Hepatocyte (in vitro differentiated cells): ENCODE measurements around the gene SLC66A1. TPM values are rescaled to one million over a fixed set of nuclear protein-coding genes. Genes with fewer than 3 reads are reported as not detected.

Source experiments
- DNase-seq: peaks from one replicate; pipeline ENCODE4 v3.0.0-alpha.2; 2016; ENCODE audit warnings: low spot score
- H2AFZ ChIP-seq: fragments of 200-600 bp; sonication (generic); 2 replicates; pipeline ENCODE4 v1.6.0; 2016; ENCODE audit warnings: antibody characterized with exemption, mild to moderate bottlenecking
- H3K27ac ChIP-seq: fragments of 200-600 bp; sonication (generic); 2 replicates; pipeline ENCODE4 v1.5.1; 2016; ENCODE audit warnings: mild to moderate bottlenecking
- H3K27me3 ChIP-seq: fragments of 200-600 bp; sonication (generic); 2 replicates; pipeline ENCODE4 v1.6.1; 2016
- H3K36me3 ChIP-seq: fragments of 200-600 bp; sonication (generic); replicated peaks from 2 replicates; pipeline ENCODE4 v1.5.1; 2016; ENCODE audit warnings: low read depth; ENCODE audit not compliant: insufficient read depth
- H3K4me1 ChIP-seq: fragments of 200-600 bp; sonication (generic); 2 replicates; pipeline ENCODE4 v1.5.1; 2016; ENCODE audit warnings: mild to moderate bottlenecking, moderate library complexity; ENCODE audit not compliant: insufficient read depth
- H3K4me2 ChIP-seq: fragments of 200-600 bp; sonication (generic); 2 replicates; pipeline ENCODE4 v1.6.0; 2016
- H3K4me3 ChIP-seq: fragments of 200-600 bp; sonication (generic); 2 replicates; pipeline ENCODE4 v1.5.1; 2016; ENCODE audit warnings: mild to moderate bottlenecking
- H3K79me2 ChIP-seq: fragments of 200-600 bp; sonication (generic); 2 replicates; pipeline ENCODE4 v1.6.0; 2017; ENCODE audit warnings: mild to moderate bottlenecking
- H3K9me2 ChIP-seq: fragments of 200-600 bp; sonication (generic); replicated peaks from 2 replicates; pipeline ENCODE4 v1.6.0; 2017; ENCODE audit warnings: mild to moderate bottlenecking; ENCODE audit not compliant: insufficient read depth
- H3K9me3 ChIP-seq: fragments of 200-600 bp; sonication (generic); 2 replicates; pipeline ENCODE4 v1.5.1; 2016; ENCODE audit warnings: low read depth, mild to moderate bottlenecking
- H4K20me1 ChIP-seq: fragments of 200-600 bp; sonication (generic); 2 replicates; pipeline ENCODE4 v1.6.0; 2016; ENCODE audit warnings: mild to moderate bottlenecking; ENCODE audit not compliant: insufficient read depth, poor library complexity, severe bottlenecking
- CTCF ChIP-seq: fragments of 200-600 bp; sonication (generic); IDR thresholded peaks from 2 replicates; pipeline ENCODE4 v1.5.1; 2016; ENCODE audit warnings: antibody characterized with exemption, mild to moderate bottlenecking; ENCODE audit not compliant: poor library complexity
- EZH2 ChIP-seq: fragments of 200-600 bp; sonication (generic); IDR thresholded peaks from 2 replicates; pipeline ENCODE4 v1.6.1; 2016; ENCODE audit warnings: antibody characterized with exemption, mild to moderate bottlenecking, borderline replicate concordance
- EZH2phosphoT487 ChIP-seq: fragments of 200-600 bp; sonication (generic); IDR thresholded peaks from one replicate; pipeline ENCODE4 v1.6.1; 2018; ENCODE audit warnings: antibody characterized with exemption, mild to moderate bottlenecking, low read depth, moderate library complexity; ENCODE audit not compliant: unreplicated experiment, severe bottlenecking
- WGBS: methylation state at CpG from one replicate; pipeline ENCODE4 v1.1.6; 2016; ENCODE audit warnings: low lambda C conversion rate; ENCODE audit errors: missing lambda C conversion rate; 5-methylcytosine and 5-hydroxymethylcytosine counted together
- polyA plus RNA-seq: library from polyadenylated mRNA; unstranded; fragments of >200 nt; fragmentation: Nextera tagmentation; extraction: Ambion mirVana; gene quantifications from 2 replicates; pipeline ENCODE4 v1.2.1, GENCODE V29; 2016
- total RNA-seq: library from RNA; depleted of rRNA; stranded (reverse); fragments of >200 nt; gene quantifications from 2 replicates; pipeline ENCODE4 v1.2.3, GENCODE V29; 2014

SLC66A1 gene
- total and polyA plus RNA-seq, 2 experiments from 2014 or later: 28.2 to 39.6 TPM

DNA sequence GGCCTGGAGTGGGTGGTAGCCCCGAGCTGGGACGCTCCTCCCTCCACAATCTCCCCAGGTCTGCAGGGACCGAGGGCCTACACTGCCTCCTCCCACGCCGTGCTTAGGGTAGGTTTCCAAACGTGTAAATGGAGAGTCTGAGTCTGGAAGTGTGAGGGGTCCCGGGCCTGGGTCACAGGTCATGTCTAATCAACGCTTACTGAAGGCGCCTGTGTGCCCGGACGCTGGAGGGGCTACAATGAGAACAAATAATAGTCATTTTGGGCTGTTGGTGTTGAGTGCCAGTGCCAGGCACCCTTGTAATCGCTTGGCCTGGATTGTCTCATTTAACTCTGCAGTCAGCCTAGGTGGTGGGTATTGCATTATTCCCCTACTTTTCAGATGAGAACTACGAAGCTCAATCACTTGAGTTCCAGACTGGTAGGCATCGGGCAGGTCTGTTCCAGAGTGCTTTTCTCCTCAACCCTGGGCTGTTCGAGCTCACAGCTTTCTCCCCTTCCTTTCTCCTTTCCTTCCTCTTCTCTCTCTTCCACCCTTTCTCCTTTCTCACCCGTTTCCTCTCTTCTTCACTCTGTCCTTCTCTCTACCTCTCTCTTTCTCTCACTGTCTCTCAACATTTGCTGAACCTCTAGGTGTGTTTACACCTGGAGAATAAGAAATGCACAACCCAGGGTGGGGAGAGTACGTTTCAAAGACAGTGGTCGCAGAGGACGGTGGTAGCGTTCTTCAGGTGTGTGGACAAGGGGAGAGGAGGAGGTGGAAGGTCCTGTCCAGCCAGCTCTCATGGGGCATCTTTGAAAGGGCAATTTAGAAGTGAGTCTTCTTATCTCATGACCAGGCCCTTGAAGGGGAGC is 883 bp downstream of the SLC66A1 start:
- peaks cover 5% of the 10 kb centered on the region for H3K4me1 ChIP-seq
- DNase-seq: no peak
- H3K4me3 ChIP-seq: peak overlapping the region; percentile 84
- H3K79me2 ChIP-seq: peaks cover 54% of the 10 kb centered on the region
- H3K4me2 ChIP-seq: peak overlapping the region; percentile 93
- H3K36me3 ChIP-seq: no peaks in the 10 kb centered on the region
- H3K9me3 ChIP-seq: no peaks in the 10 kb centered on the region
- no peaks in the 10 kb centered on the region for H3K9me2 ChIP-seq
- TF ChIP-seq CTCF: no peak
- TF ChIP-seq EZH2phosphoT487: no peak
- TF ChIP-seq EZH2: no peak
- WGBS: 42% methylated on average over 20 of the region's 20 CpGs
- H4K20me1 ChIP-seq: peaks cover 5% of the 10 kb centered on the region
- peak overlapping the region; percentile 74 for H2AFZ ChIP-seq
- H3K27ac ChIP-seq: peak overlapping the region; percentile 91
- H3K27me3 ChIP-seq: no peaks in the 10 kb centered on the region

GRCh38 chr1:19313636-19313959 is 1.5 kb downstream of the SLC66A1 start:
- H3K9me3 ChIP-seq: no peaks in the 10 kb centered on the region
- H3K9me2 ChIP-seq: no peaks in the 10 kb centered on the region
- no peak for TF ChIP-seq CTCF
- TF ChIP-seq EZH2: no peak
- no peak for TF ChIP-seq EZH2phosphoT487
- no peaks in the 10 kb centered on the region for H3K36me3 ChIP-seq
- 88% methylated on average over 4 of the region's 4 CpGs for WGBS
- H3K79me2 ChIP-seq: peaks cover 53% of the 10 kb centered on the region
- no peak overlapping the region for H3K27ac ChIP-seq
- DNase-seq: no peak
- H3K4me2 ChIP-seq: peak overlapping the region; percentile 93
- H3K27me3 ChIP-seq: no peaks in the 10 kb centered on the region
- no peak overlapping the region for H2AFZ ChIP-seq
- peaks cover 5% of the 10 kb centered on the region for H4K20me1 ChIP-seq
- peaks cover 5% of the 10 kb centered on the region for H3K4me1 ChIP-seq
- H3K4me3 ChIP-seq: no peak overlapping the region

- Histone ChIP-seq H4K20me1 (peaks cover 5% of the 10 kb centered on the region), H3K27ac (no peak overlapping the region), H3K4me2 (peak overlapping the region; percentile 93), H3K27me3 (no peaks in the 10 kb centered on the region), H3K4me3 (no peak overlapping the region), H3K4me1 (peaks cover 5% of the 10 kb centered on the region), H2AFZ (no peak overlapping the region), H3K9me2 (no peaks in the 10 kb centered on the region), H3K9me3 (no peaks in the 10 kb centered on the region), H3K79me2 (peaks cover 48% of the 10 kb centered on the region), H3K36me3 (no peaks in the 10 kb centered on the region)
- TF ChIP-seq CTCF: no peak
- no peak for TF ChIP-seq EZH2
- TF ChIP-seq EZH2phosphoT487: no peak
- DNase-seq: no peak
- 95% methylated on average over 10 of the region's 10 CpGs for WGBS
Observed at GRCh38 chr1:19313961-19314882, 2.1 kb downstream of the SLC66A1 start.
